ENCODE data around the gene BACE1.
A peak's percentile ranks its signal among the peaks of the same experiment; 100 is the strongest.

BACE1 gene

GRCh38 chr11:117318738-117319137 lies 2.7 kb upstream of the BACE1 start:
- H3K9ac ChIP-seq: no peak overlapping the region
- no peaks in the 10 kb centered on the region for H3K79me2 ChIP-seq
- no peak overlapping the region for H2AFZ ChIP-seq
- H3K4me1 ChIP-seq: peaks cover 6% of the 10 kb centered on the region
- H3K27me3 ChIP-seq (ENCODE audit: control insufficient read depth, insufficient read depth, low read length): no peaks in the 10 kb centered on the region
- H3K4me2 ChIP-seq (ENCODE audit: low read length): no peak overlapping the region
- no peak overlapping the region for H3K4me3 ChIP-seq (ENCODE audit: low read depth, low read length)
- H3K9me3 ChIP-seq (ENCODE audit: control insufficient read depth, low read length): no peaks in the 10 kb centered on the region
- TF ChIP-seq, protein P1, sequence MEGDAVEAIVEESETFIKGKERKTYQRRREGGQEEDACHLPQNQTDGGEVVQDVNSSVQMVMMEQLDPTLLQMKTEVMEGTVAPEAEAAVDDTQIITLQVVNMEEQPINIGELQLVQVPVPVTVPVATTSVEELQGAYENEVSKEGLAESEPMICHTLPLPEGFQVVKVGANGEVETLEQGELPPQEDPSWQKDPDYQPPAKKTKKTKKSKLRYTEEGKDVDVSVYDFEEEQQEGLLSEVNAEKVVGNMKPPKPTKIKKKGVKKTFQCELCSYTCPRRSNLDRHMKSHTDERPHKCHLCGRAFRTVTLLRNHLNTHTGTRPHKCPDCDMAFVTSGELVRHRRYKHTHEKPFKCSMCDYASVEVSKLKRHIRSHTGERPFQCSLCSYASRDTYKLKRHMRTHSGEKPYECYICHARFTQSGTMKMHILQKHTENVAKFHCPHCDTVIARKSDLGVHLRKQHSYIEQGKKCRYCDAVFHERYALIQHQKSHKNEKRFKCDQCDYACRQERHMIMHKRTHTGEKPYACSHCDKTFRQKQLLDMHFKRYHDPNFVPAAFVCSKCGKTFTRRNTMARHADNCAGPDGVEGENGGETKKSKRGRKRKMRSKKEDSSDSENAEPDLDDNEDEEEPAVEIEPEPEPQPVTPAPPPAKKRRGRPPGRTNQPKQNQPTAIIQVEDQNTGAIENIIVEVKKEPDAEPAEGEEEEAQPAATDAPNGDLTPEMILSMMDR (IDR thresholded peaks at IDR 0.05): no peak
- H3K27ac ChIP-seq: no peak overlapping the region
- H3K36me3 ChIP-seq (ENCODE audit: control insufficient read depth, insufficient read depth, low read length): no peaks in the 10 kb centered on the region

GRCh38 chr11:117315285-117316196 lies 515 bp downstream of the BACE1 start:
- H2AFZ ChIP-seq: peak overlapping the region; percentile 89
- no peak overlapping the region for H3K27ac ChIP-seq
- peaks cover 6% of the 10 kb centered on the region for H3K4me1 ChIP-seq
- no peaks in the 10 kb centered on the region for H3K9me3 ChIP-seq (ENCODE audit: control insufficient read depth, low read length)
- H3K36me3 ChIP-seq (ENCODE audit: control insufficient read depth, insufficient read depth, low read length): no peaks in the 10 kb centered on the region
- TF ChIP-seq, protein P1 (IDR thresholded peaks at IDR 0.05): no peak
- H3K27me3 ChIP-seq (ENCODE audit: control insufficient read depth, insufficient read depth, low read length): no peaks in the 10 kb centered on the region
- H3K79me2 ChIP-seq: no peaks in the 10 kb centered on the region
- H3K4me2 ChIP-seq (ENCODE audit: low read length): peak overlapping the region; percentile 83
- peak overlapping the region; percentile 57 for H3K4me3 ChIP-seq (ENCODE audit: low read depth, low read length)
- peak overlapping the region; percentile 46 for H3K9ac ChIP-seq

- peak overlapping the region; percentile 89 for H2AFZ ChIP-seq
- H3K9me3 ChIP-seq (ENCODE audit: control insufficient read depth, low read length): no peaks in the 10 kb centered on the region
- H3K27me3 ChIP-seq (ENCODE audit: control insufficient read depth, insufficient read depth, low read length): no peaks in the 10 kb centered on the region
- peak overlapping the region; percentile 75 for H3K4me2 ChIP-seq (ENCODE audit: low read length)
- no peak overlapping the region for H3K27ac ChIP-seq
- TF ChIP-seq, protein P1 (IDR thresholded peaks at IDR 0.05): no peak
- no peaks in the 10 kb centered on the region for H3K36me3 ChIP-seq (ENCODE audit: control insufficient read depth, insufficient read depth, low read length)
- peaks cover 6% of the 10 kb centered on the region for H3K4me1 ChIP-seq
- no peaks in the 10 kb centered on the region for H3K79me2 ChIP-seq
- no peak overlapping the region for H3K9ac ChIP-seq
- peak overlapping the region; percentile 57 for H3K4me3 ChIP-seq (ENCODE audit: low read depth, low read length)
Measured at GRCh38 chr11:117314840-117315239, 1.2 kb downstream of the BACE1 start.

DNA sequence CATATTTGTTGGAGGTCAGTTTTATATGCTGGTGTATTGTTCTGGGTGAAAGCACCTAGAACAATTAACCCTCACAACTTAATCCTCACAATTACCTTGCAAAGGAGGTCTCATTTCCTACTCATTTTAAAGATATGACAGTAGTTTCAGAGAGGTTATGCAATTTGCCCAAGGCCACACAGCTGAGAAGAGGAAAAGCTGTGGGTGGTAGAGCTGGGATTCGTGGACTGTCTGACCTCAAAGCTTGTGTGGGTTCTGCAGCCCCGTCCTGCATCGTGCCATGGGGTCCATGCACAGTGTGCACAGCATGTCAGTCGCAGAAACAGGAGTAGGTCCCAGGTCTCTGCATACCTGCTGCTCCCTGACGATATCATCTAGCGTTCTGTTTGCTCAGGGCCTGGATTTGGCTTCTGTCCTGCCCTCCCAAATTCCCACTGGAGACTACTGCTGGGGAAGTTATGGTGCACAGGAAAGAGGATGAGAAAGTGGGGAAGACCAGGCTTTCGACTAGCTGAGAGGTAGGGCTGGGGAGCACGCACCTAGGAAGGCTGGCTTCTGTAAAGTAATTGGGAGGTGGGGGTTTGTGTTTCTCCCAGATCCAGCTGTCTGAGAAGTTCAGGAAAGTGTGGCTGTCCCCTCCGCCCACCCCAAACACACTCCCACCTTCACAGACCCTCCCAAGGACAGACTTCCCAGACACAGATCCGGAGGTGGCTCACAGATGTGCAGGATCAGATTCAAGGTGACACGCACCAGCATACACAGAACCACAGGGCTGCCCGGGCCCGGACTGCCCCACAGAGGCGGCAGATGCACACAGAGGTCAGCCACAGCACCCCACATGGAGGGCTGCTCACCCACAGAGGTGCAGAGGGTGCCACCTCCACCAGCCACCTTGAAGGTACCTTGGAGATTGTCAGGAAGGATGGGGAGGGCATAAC lies 2.0 kb downstream of the BACE1 start:
- Histone ChIP-seq H3K79me2 (no peaks in the 10 kb centered on the region), H3K27ac (no peak overlapping the region), H2AFZ (no peak overlapping the region), H3K4me3 (ENCODE audit: low read depth, low read length) (no peak overlapping the region), H3K4me1 (peaks cover 6% of the 10 kb centered on the region), H3K27me3 (ENCODE audit: control insufficient read depth, insufficient read depth, low read length) (no peaks in the 10 kb centered on the region), H3K36me3 (ENCODE audit: control insufficient read depth, insufficient read depth, low read length) (no peaks in the 10 kb centered on the region), H3K9ac (no peak overlapping the region), H3K9me3 (ENCODE audit: control insufficient read depth, low read length) (no peaks in the 10 kb centered on the region), H3K4me2 (ENCODE audit: low read length) (no peak overlapping the region)
- TF ChIP-seq, protein P1 (IDR thresholded peaks at IDR 0.05): no peak
